Epithelial cell of esophagus (primary cell): Measurements from ENCODE around the gene GNAO1.
A peak's percentile ranks its signal among the peaks of the same experiment; 100 is the strongest.
"Not testable (repeated sequence)": the region's sequence is repeated elsewhere in the genome, so short reads cannot be mapped to it uniquely, and the experiment has no call there.

Source experiments
- DNase-seq: peaks from one replicate; pipeline ENCODE4 v3.0.0; 2010; ENCODE audit warnings: low read depth
- H3K4me3 ChIP-seq: 2 replicates; pipeline ENCODE4 v1.5.1; 2011; ENCODE audit warnings: mild to moderate bottlenecking, low read length, control low read depth
- TF ChIP-seq, protein P1 (sequence below): IDR thresholded peaks from 2 replicates; pipeline ENCODE4 v1.5.1; 2011; ENCODE audit warnings: low read depth, mild to moderate bottlenecking, low read length, control low read depth, inconsistent platforms; ENCODE audit not compliant: insufficient read depth; ENCODE audit errors: missing control alignments

The GNAO1 gene

DNA sequence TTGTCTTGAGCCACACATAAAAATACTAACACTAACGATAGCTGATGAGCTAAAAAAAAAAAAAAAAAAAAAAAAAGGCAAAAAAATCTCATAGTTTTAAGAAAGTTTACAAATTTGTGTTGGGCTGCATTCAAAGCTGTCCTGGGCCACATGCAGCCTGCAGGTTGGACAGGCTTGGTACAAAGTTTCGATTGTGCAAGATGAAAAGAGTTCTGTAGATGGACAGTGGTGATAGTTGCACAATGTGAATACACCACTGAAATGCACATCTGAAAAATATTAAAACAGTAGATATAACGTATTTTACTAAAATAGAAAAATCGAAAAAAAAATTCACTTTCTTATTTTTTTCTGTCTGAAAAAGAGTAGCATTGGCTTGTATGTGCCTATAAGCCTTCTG is 191.2 kb downstream of the GNAO1 start:
- DNase-seq: no peak
- no peak overlapping the region for H3K4me3 ChIP-seq
- TF ChIP-seq, protein P1, sequence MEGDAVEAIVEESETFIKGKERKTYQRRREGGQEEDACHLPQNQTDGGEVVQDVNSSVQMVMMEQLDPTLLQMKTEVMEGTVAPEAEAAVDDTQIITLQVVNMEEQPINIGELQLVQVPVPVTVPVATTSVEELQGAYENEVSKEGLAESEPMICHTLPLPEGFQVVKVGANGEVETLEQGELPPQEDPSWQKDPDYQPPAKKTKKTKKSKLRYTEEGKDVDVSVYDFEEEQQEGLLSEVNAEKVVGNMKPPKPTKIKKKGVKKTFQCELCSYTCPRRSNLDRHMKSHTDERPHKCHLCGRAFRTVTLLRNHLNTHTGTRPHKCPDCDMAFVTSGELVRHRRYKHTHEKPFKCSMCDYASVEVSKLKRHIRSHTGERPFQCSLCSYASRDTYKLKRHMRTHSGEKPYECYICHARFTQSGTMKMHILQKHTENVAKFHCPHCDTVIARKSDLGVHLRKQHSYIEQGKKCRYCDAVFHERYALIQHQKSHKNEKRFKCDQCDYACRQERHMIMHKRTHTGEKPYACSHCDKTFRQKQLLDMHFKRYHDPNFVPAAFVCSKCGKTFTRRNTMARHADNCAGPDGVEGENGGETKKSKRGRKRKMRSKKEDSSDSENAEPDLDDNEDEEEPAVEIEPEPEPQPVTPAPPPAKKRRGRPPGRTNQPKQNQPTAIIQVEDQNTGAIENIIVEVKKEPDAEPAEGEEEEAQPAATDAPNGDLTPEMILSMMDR: no peak

DNA sequence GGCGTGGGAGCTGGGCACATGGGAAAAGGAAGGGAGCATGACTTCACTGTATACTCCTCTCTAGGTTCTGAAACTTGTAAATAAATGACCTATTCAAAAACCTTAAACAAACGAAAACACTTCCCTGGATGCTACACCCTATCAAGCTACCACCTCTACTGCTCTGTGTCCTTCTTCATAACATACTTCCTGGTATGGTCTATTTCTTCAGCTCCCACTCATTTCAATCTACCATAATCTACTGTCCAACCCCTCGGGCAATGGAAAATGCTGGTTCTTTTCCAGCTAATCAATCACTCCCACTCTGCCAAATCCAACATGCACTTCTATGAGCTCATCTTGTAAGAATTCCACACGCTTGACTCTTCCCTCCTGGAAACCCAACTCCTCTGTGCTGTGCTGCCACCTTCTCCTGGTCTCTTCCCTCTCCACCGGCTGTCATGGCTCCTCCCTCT is 191.6 kb downstream of the GNAO1 start:
- peak; percentile 85 for DNase-seq
- no peak overlapping the region for H3K4me3 ChIP-seq
- TF ChIP-seq, protein P1: no peak

DNA sequence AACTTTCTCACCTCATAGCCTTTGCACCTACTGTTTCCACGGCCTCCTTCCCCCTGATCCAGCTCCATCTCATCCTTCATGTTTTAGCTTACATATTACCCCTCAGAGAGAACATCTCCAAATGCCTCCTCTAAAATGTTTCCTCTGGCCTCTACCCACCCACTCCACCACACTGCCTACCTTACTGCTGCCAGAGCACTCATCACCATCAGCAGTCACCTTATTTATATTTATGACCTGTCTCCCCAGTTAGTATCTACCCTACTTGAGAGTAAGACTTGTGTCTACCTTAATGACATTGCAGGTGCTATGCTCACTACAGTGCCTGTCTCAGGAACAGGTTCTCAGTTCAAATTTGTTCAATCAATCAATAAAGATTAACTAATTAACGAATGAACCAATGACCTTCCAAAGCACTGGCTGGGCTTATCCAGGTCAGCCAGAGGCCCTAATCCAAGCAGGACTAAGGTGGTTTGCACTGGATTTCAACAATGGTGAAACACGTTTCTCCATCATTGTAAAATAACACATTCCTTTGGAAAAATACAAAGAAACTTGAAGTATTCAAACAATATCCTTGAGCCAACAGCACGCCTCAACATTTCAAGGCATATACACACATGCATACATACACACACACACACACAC is 192.9 kb downstream of the GNAO1 start:
- TF ChIP-seq, protein P1: no peak
- no peak overlapping the region for H3K4me3 ChIP-seq
- no peak for DNase-seq

DNA sequence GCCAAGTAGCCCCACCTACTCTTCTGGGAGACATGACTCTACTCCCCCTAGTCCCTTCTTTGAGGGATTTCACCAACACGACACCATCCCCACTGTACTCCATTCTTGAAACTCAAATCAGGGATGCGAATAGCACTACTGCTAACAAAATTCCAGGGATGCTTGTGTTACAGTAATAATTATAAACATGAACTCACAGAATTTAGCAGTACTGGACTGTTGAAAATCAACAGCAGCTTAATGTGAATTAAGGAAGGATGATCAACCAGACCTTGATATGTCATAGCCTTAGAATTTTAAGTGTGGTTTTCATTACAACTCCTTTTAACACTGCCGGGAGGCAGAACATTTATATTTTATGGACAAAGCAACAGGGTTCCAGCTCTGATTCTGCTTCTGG is 196.1 kb downstream of the GNAO1 start:
- TF ChIP-seq, protein P1: no peak
- DNase-seq: no peak
- H3K4me3 ChIP-seq: no peak overlapping the region

DNA sequence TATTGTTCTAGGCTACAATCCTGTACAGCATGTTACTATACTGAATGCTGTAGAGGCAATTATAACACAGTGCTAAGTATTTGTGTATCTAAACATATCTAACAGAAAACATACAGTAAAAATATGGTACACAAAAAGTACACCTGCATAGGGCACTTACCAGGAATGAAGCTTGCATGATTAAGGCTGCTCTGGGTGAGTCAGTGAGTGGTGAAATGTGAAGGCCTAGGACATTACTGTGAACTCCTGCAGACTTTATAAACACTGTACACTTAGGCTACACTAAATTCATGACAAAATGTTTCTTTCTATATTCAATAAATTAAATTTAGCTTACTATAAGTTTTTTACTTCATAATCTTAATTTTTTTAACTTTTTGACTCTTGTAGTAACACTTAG is 196.9 kb downstream of the GNAO1 start:
- TF ChIP-seq, protein P1: no peak
- no peak overlapping the region for H3K4me3 ChIP-seq
- peak; percentile 71 for DNase-seq

DNA sequence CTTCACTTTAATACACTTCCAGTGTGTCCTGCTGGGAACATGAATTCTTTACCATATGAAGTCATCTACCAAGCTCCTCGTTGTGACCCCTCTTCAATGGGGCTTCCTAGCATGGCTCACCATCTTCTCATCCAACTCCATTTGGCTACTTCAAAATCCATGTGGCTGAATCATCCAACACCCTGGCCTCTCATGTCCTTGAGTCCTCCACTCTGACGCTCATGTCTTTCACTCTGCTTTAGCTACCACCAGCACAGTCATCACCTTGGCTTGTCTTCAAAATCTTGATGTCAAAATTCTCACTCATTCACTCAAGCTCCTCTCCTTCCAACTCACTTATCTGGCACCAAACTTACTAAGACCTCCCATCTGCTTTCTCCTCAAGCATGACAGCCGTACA is 198.3 kb downstream of the GNAO1 start:
- DNase-seq: peak; percentile 86
- TF ChIP-seq, protein P1: no peak
- no peak overlapping the region for H3K4me3 ChIP-seq

DNA sequence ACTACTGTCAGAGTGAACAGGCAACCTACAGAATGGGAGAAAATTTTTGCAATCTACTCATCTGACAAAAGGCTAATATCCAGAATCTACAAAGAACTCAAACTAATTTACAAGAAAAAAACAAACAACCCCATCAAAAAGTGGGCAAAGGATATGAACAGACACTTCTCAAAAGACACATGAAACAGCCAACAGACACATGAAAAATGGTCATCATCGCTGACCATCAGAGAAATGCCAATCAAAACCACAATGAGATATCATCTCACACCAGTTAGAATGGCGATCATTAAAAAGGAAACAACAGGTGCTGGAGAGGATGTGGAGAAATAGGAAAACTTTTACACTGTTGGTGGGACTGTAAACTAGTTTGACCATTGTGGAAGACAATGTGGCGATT is 205.4 kb downstream of the GNAO1 start:
- H3K4me3 ChIP-seq, DNase-seq: not testable (repeated sequence)
